ENCODE data around the gene FSD1L.

DNA sequence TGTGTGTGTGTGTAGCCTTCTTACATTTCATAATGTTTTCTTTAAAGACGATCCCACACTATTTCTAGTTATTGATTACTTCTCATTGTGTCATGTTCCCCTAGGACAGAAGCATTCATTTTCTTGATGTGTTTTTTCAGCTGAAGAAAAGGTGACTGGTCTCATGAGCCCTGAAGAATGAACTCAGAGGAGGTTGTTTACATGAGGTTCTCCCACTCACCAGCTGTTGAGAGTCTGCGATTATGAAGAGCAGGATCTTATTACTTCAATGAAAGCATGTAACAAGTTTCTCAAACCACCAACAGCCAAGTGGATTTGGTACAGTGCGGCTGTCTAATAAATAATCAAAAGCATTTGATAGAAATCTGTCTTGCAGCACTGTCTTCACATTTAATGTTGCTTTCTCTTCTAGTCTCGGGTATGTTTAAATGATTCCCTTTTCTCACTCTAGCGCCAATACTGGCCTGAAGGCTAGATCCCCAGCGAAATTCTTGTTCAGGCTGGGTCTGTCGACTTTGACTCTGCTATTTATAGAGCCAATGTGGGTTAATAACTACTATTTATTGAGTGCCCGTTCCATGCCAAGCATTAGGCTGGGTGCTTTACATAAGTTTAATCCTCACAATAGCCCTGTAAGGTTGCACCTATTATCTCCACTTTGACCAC is 9.6 kb upstream of the FSD1L start:
- TF ChIP-seq POLR2AphosphoS5 (IDR thresholded peaks at IDR 0.05; ENCODE audit: low read depth, low read length), result no peak
- TF ChIP-seq POLR2A (IDR thresholded peaks at IDR 0.05; ENCODE audit: low read depth, low read length), result no peak
